Coronary artery (tissue), 2 donors: ENCODE measurements around the gene HRH3.

ENCODE experiments used
- DNase-seq: peaks from one replicate; pipeline ENCODE4 v3.0.0-alpha.2; 2017; ENCODE audit warnings: low spot score
- H3K27ac ChIP-seq, 2 donors: fragments of 200-600 bp; sonication (generic); one replicate each; pipeline ENCODE4 v1.5.1; 2016 to 2019
- H3K4me3 ChIP-seq: fragments of 200-600 bp; sonication (generic); 2 replicates; pipeline ENCODE4 v1.5.1; 2016; ENCODE audit warnings: mild to moderate bottlenecking, moderate library complexity
- CTCF ChIP-seq: fragments of 200-600 bp; sonication (generic); IDR thresholded peaks from one replicate; pipeline ENCODE4 v1.5.1; 2019; ENCODE audit warnings: antibody characterized with exemption

HRH3 gene

GRCh38 chr20:62175711-62176110, 44.4 kb downstream of the HRH3 start:
- Histone ChIP-seq H3K27ac (no peak overlapping the region), H3K4me3 (no peak overlapping the region)
- TF ChIP-seq CTCF = no peak
- no peak for DNase-seq

GRCh38 chr20:62174870-62175624, 45.0 kb downstream of the HRH3 start:
- no peak overlapping the region for H3K27ac ChIP-seq
- no peak overlapping the region for H3K4me3 ChIP-seq
- DNase-seq = no peak
- no peak for TF ChIP-seq CTCF

GRCh38 chr20:62174021-62174804, 45.9 kb downstream of the HRH3 start:
- H3K4me3 ChIP-seq = no peak overlapping the region
- no peak for DNase-seq
- no peak overlapping the region for H3K27ac ChIP-seq
- TF ChIP-seq CTCF = no peak

- no peak for TF ChIP-seq CTCF
- Histone ChIP-seq H3K4me3 (no peak overlapping the region), H3K27ac (no peak overlapping the region)
- no peak for DNase-seq
Observed at GRCh38 chr20:62172666-62173065, 47.4 kb downstream of the HRH3 start.

- no peak for TF ChIP-seq CTCF
- DNase-seq = no peak
- no peak overlapping the region for H3K4me3 ChIP-seq
- H3K27ac ChIP-seq = no peak overlapping the region
Observed at GRCh38 chr20:62171245-62171644, 48.8 kb downstream of the HRH3 start.

GRCh38 chr20:62170536-62170935, 49.5 kb downstream of the HRH3 start:
- no peak for DNase-seq

More at GRCh38 chr20:62170536-62170935, 49.5 kb downstream of the HRH3 start:
- no peak overlapping the region for H3K27ac ChIP-seq
- no peak overlapping the region for H3K4me3 ChIP-seq
- no peak for TF ChIP-seq CTCF
